PFSK-1 (cell line): ENCODE results near the gene FAM227B.

ENCODE experiments used
- POLR2AphosphoS5 ChIP-seq: IDR thresholded peaks from 2 replicates; pipeline ENCODE4 v1.6.1; 2012; ENCODE audit warnings: low read depth, mild to moderate bottlenecking, control low read depth, low read length, moderate library complexity
- SIN3A ChIP-seq: IDR thresholded peaks from 2 replicates; pipeline ENCODE4 v1.6.1; 2012; ENCODE audit warnings: mild to moderate bottlenecking, low read length, moderate library complexity, borderline replicate concordance; ENCODE audit not compliant: insufficient read depth
- TAF1 ChIP-seq: IDR thresholded peaks from 2 replicates; pipeline ENCODE4 v1.6.1; 2012; ENCODE audit warnings: low read length, control low read depth, borderline replicate concordance; ENCODE audit not compliant: insufficient read depth
- TF ChIP-seq, protein P1 (sequence below), 2 experiments: IDR thresholded peaks; 2 replicates each; pipeline versions ENCODE4 v1.6.1 to v1.8.0; 2011 to 2012; ENCODE audit warnings: low read depth in 2 of 2, low read length in 2 of 2, control low read depth in 1 of 2, inconsistent platforms in 1 of 2, mild to moderate bottlenecking in 1 of 2, moderate library complexity in 1 of 2; ENCODE audit not compliant: insufficient read depth in 1 of 2

GRCh38 chr15:49645941-49646340, 25.3 kb upstream of the FAM227B start:
- TF ChIP-seq POLR2AphosphoS5 (no peak), TAF1 (no peak), SIN3A (no peak)
- TF ChIP-seq, protein P1, sequence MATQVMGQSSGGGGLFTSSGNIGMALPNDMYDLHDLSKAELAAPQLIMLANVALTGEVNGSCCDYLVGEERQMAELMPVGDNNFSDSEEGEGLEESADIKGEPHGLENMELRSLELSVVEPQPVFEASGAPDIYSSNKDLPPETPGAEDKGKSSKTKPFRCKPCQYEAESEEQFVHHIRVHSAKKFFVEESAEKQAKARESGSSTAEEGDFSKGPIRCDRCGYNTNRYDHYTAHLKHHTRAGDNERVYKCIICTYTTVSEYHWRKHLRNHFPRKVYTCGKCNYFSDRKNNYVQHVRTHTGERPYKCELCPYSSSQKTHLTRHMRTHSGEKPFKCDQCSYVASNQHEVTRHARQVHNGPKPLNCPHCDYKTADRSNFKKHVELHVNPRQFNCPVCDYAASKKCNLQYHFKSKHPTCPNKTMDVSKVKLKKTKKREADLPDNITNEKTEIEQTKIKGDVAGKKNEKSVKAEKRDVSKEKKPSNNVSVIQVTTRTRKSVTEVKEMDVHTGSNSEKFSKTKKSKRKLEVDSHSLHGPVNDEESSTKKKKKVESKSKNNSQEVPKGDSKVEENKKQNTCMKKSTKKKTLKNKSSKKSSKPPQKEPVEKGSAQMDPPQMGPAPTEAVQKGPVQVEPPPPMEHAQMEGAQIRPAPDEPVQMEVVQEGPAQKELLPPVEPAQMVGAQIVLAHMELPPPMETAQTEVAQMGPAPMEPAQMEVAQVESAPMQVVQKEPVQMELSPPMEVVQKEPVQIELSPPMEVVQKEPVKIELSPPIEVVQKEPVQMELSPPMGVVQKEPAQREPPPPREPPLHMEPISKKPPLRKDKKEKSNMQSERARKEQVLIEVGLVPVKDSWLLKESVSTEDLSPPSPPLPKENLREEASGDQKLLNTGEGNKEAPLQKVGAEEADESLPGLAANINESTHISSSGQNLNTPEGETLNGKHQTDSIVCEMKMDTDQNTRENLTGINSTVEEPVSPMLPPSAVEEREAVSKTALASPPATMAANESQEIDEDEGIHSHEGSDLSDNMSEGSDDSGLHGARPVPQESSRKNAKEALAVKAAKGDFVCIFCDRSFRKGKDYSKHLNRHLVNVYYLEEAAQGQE (IDR thresholded peaks at IDR 0.05; ENCODE audit: insufficient read depth in 1 of 2, low read depth in 2 of 2, low read length in 2 of 2), result no peak
